WTC11 (cell line): ENCODE measurements around the gene RNF183. TPM values are rescaled to one million over a fixed set of nuclear protein-coding genes. Genes with fewer than 3 reads are reported as not detected.

ENCODE experiments used
- ATAC-seq: fragments of 200-7000 bp; cut with Tn5 transposase; 2 replicates; pipeline ENCODE4 v1.10.0; 2021; ENCODE audit warnings: mild to moderate bottlenecking, moderate library complexity
- CTCF ChIA-PET: fragments of 300-600 bp; sonication (Branson Sonifier 250); formaldehyde crosslinking; loops from one replicate; lab custom pipeline; 2021; ENCODE audit warnings: antibody characterized with exemption; lab: Charles Lee
- POLR2A ChIA-PET: fragments of 350-600 bp; sonication (Branson Sonifier 250); formaldehyde crosslinking; loops from one replicate; lab custom pipeline; 2021; ENCODE audit warnings: antibody characterized with exemption; lab: Charles Lee
- DNase-seq: peaks from one replicate; pipeline ENCODE4 v3.0.0; 2021; ENCODE audit warnings: low spot score
- H3K27ac Mint-ChIP-seq: 2 replicates; pipeline ENCODE4 v1.8.0; 2021; ENCODE audit warnings: mixed read lengths
- H3K27me3 Mint-ChIP-seq: 2 replicates; pipeline ENCODE4 v1.8.0; 2021; ENCODE audit warnings: low read depth, mild to moderate bottlenecking, moderate library complexity, mixed read lengths
- H3K36me3 Mint-ChIP-seq: 2 replicates; pipeline ENCODE4 v1.8.0; 2021; ENCODE audit warnings: mixed read lengths
- H3K4me1 Mint-ChIP-seq: 2 replicates; pipeline ENCODE4 v1.8.0; 2022; ENCODE audit warnings: mixed read lengths
- H3K4me3 Mint-ChIP-seq: 2 replicates; pipeline ENCODE4 v1.8.0; 2021; ENCODE audit warnings: mild to moderate bottlenecking, moderate library complexity, mixed read lengths
- H3K9me3 Mint-ChIP-seq: 2 replicates; pipeline ENCODE4 v1.8.0; 2021; ENCODE audit warnings: mixed read lengths
- ATF1 ChIP-seq: sonication (generic); formaldehyde crosslinking; IDR thresholded peaks from 2 replicates; pipeline ENCODE4 v1.8.1; 2023; ENCODE audit warnings: mild to moderate bottlenecking, moderate library complexity, missing genetic modification reagents
- GABPB1 ChIP-seq: sonication (generic); formaldehyde crosslinking; IDR thresholded peaks from 2 replicates; pipeline ENCODE4 v1.8.1; 2023; ENCODE audit warnings: mild to moderate bottlenecking, missing genetic modification reagents
- GTF2I ChIP-seq: fragments of 250-450 bp; sonication (Bioruptor Pico); conservative IDR thresholded peaks from 2 replicates; pipeline ENCODE4 v1.4.0; 2021; ENCODE audit warnings: mild to moderate bottlenecking
- HMGA2 ChIP-seq: fragments of 250-450 bp; sonication (Bioruptor Pico); IDR thresholded peaks from 2 replicates; pipeline ENCODE4 v1.4.0; 2021; ENCODE audit warnings: mild to moderate bottlenecking, moderate library complexity
- JUN ChIP-seq: sonication (generic); formaldehyde crosslinking; IDR thresholded peaks from 2 replicates; pipeline ENCODE4 v1.8.0; 2023; ENCODE audit warnings: mild to moderate bottlenecking, missing genetic modification reagents
- RORB ChIP-seq: fragments of 250-450 bp; sonication (Bioruptor Pico); IDR thresholded peaks from 2 replicates; pipeline ENCODE4 v1.9.0; 2021; ENCODE audit warnings: mild to moderate bottlenecking
- ZNF232 ChIP-seq: sonication (generic); formaldehyde crosslinking; IDR thresholded peaks from 2 replicates; pipeline ENCODE4 v1.8.0; 2022; ENCODE audit warnings: mild to moderate bottlenecking, missing genetic modification reagents
- total RNA-seq: library from RNA; stranded (reverse); gene quantifications from 3 replicates; pipeline ENCODE4 v1.2.3, GENCODE V29; 2021
- TF ChIP-seq, protein P1 (sequence below): sonication (generic); formaldehyde crosslinking; IDR thresholded peaks from 2 replicates; pipeline ENCODE4 v1.8.0; 2022; ENCODE audit warnings: mild to moderate bottlenecking, missing genetic modification reagents
- TF ChIP-seq, protein P2 (sequence below): sonication (generic); formaldehyde crosslinking; IDR thresholded peaks from 2 replicates; pipeline ENCODE4 v1.8.1; 2023; ENCODE audit warnings: mild to moderate bottlenecking, moderate library complexity, missing genetic modification reagents
- TF ChIP-seq, protein P3 (sequence below): sonication (generic); formaldehyde crosslinking; IDR thresholded peaks from 2 replicates; pipeline ENCODE4 v1.8.1; 2023; ENCODE audit warnings: mild to moderate bottlenecking, missing genetic modification reagents, moderate library complexity
- TF ChIP-seq, protein P4 (sequence below): sonication (generic); formaldehyde crosslinking; IDR thresholded peaks from 2 replicates; pipeline ENCODE4 v1.8.0; 2023; ENCODE audit warnings: missing genetic modification reagents, mild to moderate bottlenecking, borderline replicate concordance
- TF ChIP-seq, protein P5 (sequence below): sonication (generic); formaldehyde crosslinking; IDR thresholded peaks from 2 replicates; pipeline ENCODE4 v1.8.0; 2023; ENCODE audit warnings: mild to moderate bottlenecking, missing genetic modification reagents
- TF ChIP-seq, protein P6 (sequence below): fragments of 250-450 bp; sonication (Bioruptor Pico); IDR thresholded peaks from 2 replicates; pipeline ENCODE4 v1.9.0; 2021; ENCODE audit warnings: mild to moderate bottlenecking
- TF ChIP-seq, protein P7 (sequence below): sonication (generic); formaldehyde crosslinking; IDR thresholded peaks from 2 replicates; pipeline ENCODE4 v1.8.1; 2023; ENCODE audit warnings: mild to moderate bottlenecking, missing genetic modification reagents
- TF ChIP-seq, protein P8 (sequence below): sonication (generic); formaldehyde crosslinking; conservative IDR thresholded peaks from 2 replicates; pipeline ENCODE4 v1.8.1; 2023; ENCODE audit warnings: mild to moderate bottlenecking, low read depth, missing genetic modification reagents, moderate library complexity
- TF ChIP-seq, protein P9 (sequence below): sonication (generic); formaldehyde crosslinking; IDR thresholded peaks from 2 replicates; pipeline ENCODE4 v1.8.0; 2023; ENCODE audit warnings: missing genetic modification reagents

The RNF183 gene
- total RNA-seq, 1 experiment from 2014 or later = 0.17 TPM

DNA sequence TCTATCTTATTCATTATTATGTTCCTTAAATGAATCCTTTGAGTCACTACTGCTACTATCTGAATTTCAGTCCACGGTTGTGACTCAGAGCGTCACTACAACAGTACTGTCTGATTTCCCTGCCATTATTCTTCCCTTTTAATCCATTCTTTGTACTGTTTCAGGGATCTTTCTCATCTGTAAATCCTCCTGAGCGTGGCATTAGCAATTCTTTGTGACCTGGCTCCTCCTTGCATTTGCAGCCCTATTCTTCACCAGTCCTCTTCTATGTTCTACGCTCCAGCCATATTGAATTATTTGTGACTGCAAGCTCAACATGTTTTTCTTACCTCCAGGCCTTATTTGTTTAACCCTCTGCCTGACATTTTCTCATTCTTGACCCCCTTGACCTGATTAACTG is 21.8 kb downstream of the RNF183 start (continued):
- TF ChIP-seq, protein P1, sequence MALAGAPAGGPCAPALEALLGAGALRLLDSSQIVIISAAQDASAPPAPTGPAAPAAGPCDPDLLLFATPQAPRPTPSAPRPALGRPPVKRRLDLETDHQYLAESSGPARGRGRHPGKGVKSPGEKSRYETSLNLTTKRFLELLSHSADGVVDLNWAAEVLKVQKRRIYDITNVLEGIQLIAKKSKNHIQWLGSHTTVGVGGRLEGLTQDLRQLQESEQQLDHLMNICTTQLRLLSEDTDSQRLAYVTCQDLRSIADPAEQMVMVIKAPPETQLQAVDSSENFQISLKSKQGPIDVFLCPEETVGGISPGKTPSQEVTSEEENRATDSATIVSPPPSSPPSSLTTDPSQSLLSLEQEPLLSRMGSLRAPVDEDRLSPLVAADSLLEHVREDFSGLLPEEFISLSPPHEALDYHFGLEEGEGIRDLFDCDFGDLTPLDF (CRISPR knock-in tag) = no peak
- TF ChIP-seq, protein P2, sequence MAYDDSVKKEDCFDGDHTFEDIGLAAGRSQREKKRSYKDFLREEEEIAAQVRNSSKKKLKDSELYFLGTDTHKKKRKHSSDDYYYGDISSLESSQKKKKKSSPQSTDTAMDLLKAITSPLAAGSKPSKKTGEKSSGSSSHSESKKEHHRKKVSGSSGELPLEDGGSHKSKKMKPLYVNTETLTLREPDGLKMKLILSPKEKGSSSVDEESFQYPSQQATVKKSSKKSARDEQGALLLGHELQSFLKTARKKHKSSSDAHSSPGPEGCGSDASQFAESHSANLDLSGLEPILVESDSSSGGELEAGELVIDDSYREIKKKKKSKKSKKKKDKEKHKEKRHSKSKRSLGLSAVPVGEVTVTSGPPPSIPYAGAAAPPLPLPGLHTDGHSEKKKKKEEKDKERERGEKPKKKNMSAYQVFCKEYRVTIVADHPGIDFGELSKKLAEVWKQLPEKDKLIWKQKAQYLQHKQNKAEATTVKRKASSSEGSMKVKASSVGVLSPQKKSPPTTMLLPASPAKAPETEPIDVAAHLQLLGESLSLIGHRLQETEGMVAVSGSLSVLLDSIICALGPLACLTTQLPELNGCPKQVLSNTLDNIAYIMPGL = no peak
- TF ChIP-seq RORB (CRISPR knock-in tag) = no peak
- no peak for TF ChIP-seq GTF2I (CRISPR knock-in tag)
- TF ChIP-seq JUN (CRISPR knock-in tag) = no peak
- TF ChIP-seq, protein P3, sequence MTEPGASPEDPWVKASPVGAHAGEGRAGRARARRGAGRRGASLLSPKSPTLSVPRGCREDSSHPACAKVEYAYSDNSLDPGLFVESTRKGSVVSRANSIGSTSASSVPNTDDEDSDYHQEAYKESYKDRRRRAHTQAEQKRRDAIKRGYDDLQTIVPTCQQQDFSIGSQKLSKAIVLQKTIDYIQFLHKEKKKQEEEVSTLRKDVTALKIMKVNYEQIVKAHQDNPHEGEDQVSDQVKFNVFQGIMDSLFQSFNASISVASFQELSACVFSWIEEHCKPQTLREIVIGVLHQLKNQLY (CRISPR knock-in tag) = no peak
- TF ChIP-seq, protein P4, sequence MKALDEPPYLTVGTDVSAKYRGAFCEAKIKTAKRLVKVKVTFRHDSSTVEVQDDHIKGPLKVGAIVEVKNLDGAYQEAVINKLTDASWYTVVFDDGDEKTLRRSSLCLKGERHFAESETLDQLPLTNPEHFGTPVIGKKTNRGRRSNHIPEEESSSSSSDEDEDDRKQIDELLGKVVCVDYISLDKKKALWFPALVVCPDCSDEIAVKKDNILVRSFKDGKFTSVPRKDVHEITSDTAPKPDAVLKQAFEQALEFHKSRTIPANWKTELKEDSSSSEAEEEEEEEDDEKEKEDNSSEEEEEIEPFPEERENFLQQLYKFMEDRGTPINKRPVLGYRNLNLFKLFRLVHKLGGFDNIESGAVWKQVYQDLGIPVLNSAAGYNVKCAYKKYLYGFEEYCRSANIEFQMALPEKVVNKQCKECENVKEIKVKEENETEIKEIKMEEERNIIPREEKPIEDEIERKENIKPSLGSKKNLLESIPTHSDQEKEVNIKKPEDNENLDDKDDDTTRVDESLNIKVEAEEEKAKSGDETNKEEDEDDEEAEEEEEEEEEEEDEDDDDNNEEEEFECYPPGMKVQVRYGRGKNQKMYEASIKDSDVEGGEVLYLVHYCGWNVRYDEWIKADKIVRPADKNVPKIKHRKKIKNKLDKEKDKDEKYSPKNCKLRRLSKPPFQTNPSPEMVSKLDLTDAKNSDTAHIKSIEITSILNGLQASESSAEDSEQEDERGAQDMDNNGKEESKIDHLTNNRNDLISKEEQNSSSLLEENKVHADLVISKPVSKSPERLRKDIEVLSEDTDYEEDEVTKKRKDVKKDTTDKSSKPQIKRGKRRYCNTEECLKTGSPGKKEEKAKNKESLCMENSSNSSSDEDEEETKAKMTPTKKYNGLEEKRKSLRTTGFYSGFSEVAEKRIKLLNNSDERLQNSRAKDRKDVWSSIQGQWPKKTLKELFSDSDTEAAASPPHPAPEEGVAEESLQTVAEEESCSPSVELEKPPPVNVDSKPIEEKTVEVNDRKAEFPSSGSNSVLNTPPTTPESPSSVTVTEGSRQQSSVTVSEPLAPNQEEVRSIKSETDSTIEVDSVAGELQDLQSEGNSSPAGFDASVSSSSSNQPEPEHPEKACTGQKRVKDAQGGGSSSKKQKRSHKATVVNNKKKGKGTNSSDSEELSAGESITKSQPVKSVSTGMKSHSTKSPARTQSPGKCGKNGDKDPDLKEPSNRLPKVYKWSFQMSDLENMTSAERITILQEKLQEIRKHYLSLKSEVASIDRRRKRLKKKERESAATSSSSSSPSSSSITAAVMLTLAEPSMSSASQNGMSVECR = no peak
- no peak for TF ChIP-seq ZNF232 (CRISPR knock-in tag)
- TF ChIP-seq ATF1 (CRISPR knock-in tag) = no peak
- TF ChIP-seq GABPB1 (CRISPR knock-in tag) = no peak
- TF ChIP-seq, protein P5, sequence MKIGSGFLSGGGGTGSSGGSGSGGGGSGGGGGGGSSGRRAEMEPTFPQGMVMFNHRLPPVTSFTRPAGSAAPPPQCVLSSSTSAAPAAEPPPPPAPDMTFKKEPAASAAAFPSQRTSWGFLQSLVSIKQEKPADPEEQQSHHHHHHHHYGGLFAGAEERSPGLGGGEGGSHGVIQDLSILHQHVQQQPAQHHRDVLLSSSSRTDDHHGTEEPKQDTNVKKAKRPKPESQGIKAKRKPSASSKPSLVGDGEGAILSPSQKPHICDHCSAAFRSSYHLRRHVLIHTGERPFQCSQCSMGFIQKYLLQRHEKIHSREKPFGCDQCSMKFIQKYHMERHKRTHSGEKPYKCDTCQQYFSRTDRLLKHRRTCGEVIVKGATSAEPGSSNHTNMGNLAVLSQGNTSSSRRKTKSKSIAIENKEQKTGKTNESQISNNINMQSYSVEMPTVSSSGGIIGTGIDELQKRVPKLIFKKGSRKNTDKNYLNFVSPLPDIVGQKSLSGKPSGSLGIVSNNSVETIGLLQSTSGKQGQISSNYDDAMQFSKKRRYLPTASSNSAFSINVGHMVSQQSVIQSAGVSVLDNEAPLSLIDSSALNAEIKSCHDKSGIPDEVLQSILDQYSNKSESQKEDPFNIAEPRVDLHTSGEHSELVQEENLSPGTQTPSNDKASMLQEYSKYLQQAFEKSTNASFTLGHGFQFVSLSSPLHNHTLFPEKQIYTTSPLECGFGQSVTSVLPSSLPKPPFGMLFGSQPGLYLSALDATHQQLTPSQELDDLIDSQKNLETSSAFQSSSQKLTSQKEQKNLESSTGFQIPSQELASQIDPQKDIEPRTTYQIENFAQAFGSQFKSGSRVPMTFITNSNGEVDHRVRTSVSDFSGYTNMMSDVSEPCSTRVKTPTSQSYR = no peak
- TF ChIP-seq HMGA2 (CRISPR knock-in tag) = no peak
- TF ChIP-seq, all 79 proteins: peak for 0

DNA sequence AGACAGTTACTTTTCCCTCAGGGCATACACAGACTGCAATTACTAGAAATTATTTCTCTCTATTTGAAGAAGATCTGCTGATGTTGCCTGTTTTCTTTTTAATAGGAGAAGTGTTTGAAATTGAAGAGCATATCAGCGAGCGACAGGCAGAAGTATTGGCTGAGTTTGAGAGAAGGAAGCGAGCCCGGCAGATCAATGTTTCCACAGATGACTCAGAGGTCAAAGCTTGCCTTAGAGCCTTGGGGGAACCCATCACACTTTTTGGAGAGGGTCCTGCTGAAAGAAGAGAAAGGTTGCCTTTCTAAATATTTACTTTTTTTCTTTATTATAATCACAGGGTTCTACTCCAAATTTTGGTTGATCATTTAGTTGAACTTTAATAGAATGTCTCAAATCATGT is 24.3 kb downstream of the RNF183 start:
- peaks cover 58% of the 10 kb centered on the region for H3K36me3 Mint-ChIP-seq
- no peaks in the 10 kb centered on the region for H3K27me3 Mint-ChIP-seq
- no peak overlapping the region for H3K27ac Mint-ChIP-seq
- ATAC-seq (no peak), DNase-seq (no peak)
- POLR2A ChIA-PET = no interaction called here
- no peak overlapping the region for H3K4me3 Mint-ChIP-seq
- H3K9me3 Mint-ChIP-seq = no peaks in the 10 kb centered on the region
- H3K4me1 Mint-ChIP-seq = peaks cover 7% of the 10 kb centered on the region
- CTCF ChIA-PET = no interaction called here
- no peak for TF ChIP-seq HMGA2 (CRISPR knock-in tag)
- TF ChIP-seq, protein P6, sequence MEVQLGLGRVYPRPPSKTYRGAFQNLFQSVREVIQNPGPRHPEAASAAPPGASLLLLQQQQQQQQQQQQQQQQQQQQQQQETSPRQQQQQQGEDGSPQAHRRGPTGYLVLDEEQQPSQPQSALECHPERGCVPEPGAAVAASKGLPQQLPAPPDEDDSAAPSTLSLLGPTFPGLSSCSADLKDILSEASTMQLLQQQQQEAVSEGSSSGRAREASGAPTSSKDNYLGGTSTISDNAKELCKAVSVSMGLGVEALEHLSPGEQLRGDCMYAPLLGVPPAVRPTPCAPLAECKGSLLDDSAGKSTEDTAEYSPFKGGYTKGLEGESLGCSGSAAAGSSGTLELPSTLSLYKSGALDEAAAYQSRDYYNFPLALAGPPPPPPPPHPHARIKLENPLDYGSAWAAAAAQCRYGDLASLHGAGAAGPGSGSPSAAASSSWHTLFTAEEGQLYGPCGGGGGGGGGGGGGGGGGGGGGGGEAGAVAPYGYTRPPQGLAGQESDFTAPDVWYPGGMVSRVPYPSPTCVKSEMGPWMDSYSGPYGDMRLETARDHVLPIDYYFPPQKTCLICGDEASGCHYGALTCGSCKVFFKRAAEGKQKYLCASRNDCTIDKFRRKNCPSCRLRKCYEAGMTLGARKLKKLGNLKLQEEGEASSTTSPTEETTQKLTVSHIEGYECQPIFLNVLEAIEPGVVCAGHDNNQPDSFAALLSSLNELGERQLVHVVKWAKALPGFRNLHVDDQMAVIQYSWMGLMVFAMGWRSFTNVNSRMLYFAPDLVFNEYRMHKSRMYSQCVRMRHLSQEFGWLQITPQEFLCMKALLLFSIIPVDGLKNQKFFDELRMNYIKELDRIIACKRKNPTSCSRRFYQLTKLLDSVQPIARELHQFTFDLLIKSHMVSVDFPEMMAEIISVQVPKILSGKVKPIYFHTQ (CRISPR knock-in tag) = no peak
- TF ChIP-seq, protein P7, sequence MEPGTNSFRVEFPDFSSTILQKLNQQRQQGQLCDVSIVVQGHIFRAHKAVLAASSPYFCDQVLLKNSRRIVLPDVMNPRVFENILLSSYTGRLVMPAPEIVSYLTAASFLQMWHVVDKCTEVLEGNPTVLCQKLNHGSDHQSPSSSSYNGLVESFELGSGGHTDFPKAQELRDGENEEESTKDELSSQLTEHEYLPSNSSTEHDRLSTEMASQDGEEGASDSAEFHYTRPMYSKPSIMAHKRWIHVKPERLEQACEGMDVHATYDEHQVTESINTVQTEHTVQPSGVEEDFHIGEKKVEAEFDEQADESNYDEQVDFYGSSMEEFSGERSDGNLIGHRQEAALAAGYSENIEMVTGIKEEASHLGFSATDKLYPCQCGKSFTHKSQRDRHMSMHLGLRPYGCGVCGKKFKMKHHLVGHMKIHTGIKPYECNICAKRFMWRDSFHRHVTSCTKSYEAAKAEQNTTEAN (CRISPR knock-in tag) = no peak
- TF ChIP-seq, protein P8, sequence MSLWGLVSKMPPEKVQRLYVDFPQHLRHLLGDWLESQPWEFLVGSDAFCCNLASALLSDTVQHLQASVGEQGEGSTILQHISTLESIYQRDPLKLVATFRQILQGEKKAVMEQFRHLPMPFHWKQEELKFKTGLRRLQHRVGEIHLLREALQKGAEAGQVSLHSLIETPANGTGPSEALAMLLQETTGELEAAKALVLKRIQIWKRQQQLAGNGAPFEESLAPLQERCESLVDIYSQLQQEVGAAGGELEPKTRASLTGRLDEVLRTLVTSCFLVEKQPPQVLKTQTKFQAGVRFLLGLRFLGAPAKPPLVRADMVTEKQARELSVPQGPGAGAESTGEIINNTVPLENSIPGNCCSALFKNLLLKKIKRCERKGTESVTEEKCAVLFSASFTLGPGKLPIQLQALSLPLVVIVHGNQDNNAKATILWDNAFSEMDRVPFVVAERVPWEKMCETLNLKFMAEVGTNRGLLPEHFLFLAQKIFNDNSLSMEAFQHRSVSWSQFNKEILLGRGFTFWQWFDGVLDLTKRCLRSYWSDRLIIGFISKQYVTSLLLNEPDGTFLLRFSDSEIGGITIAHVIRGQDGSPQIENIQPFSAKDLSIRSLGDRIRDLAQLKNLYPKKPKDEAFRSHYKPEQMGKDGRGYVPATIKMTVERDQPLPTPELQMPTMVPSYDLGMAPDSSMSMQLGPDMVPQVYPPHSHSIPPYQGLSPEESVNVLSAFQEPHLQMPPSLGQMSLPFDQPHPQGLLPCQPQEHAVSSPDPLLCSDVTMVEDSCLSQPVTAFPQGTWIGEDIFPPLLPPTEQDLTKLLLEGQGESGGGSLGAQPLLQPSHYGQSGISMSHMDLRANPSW (CRISPR knock-in tag) = no peak
- TF ChIP-seq, protein P9, sequence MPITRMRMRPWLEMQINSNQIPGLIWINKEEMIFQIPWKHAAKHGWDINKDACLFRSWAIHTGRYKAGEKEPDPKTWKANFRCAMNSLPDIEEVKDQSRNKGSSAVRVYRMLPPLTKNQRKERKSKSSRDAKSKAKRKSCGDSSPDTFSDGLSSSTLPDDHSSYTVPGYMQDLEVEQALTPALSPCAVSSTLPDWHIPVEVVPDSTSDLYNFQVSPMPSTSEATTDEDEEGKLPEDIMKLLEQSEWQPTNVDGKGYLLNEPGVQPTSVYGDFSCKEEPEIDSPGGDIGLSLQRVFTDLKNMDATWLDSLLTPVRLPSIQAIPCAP (CRISPR knock-in tag) = no peak
